Mucosa of rectum (tissue), 2 donors: ENCODE data around the gene LYVE1.
"Not testable (repeated sequence)": the region's sequence is repeated elsewhere in the genome, so short reads cannot be mapped to it uniquely, and the experiment has no call there.

Experiments used
- H3K27ac ChIP-seq, 2 donors: one replicate each; pipeline ENCODE4 v1.7.0; 2013; ENCODE audit warnings: inconsistent platforms in 2 of 2, low read depth in 2 of 2, low read length in 2 of 2
- H3K27me3 ChIP-seq, 2 donors: one replicate each; pipeline ENCODE4 v1.7.0; 2013; ENCODE audit warnings: low read length in 2 of 2; ENCODE audit not compliant: control insufficient read depth in 2 of 2, insufficient read depth in 2 of 2
- H3K36me3 ChIP-seq, 2 donors: one replicate each; pipeline ENCODE4 v1.7.0; 2013; ENCODE audit warnings: low read length in 2 of 2; ENCODE audit not compliant: control insufficient read depth in 2 of 2, insufficient read depth in 2 of 2
- H3K4me1 ChIP-seq, 2 donors: one replicate each; pipeline ENCODE4 v1.7.0; 2013; ENCODE audit warnings: low read length in 2 of 2, mild to moderate bottlenecking in 1 of 2; ENCODE audit not compliant: control insufficient read depth in 2 of 2, insufficient read depth in 2 of 2
- H3K4me3 ChIP-seq, 2 donors: one replicate each; pipeline ENCODE4 v1.7.0; 2013; ENCODE audit warnings: low read length in 2 of 2
- H3K9ac ChIP-seq, 2 donors: one replicate each; pipeline ENCODE4 v1.7.0; 2013; ENCODE audit warnings: low read length in 2 of 2, low read depth in 1 of 2, mild to moderate bottlenecking in 1 of 2
- H3K9me3 ChIP-seq, 2 donors: one replicate each; pipeline ENCODE4 v1.7.0; 2013; ENCODE audit warnings: low read length in 2 of 2; ENCODE audit not compliant: control insufficient read depth in 2 of 2
- donor health status: healthy.
- donor health status: Normal muscosa, but diverticular disease.

Gene LYVE1

DNA sequence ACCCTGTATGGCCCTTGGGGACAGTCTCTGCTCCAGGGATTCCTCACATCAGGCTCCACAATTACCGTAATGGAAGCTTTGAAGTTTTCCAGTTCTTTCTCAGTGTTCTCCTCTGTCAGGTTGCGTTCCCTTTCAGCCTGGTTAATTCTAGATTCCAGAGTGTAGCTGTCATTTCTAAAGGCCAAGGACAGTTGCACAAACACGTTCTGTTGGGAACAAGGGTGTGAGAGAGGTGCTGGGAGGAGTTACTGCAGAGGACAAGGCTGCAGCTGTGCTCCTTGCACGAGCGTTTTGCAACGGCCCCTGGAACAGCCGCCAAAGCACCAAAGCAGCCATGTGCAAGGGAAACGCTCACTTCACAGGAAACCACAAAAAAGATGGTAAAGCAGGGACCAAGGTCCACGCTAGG is 35.9 kb upstream of the LYVE1 start:
- H3K27me3 ChIP-seq, result no peaks in the 10 kb centered on the region
- peaks cover 4 to 7% of the 10 kb centered on the region in 2 donors for H3K4me1 ChIP-seq
- no peak overlapping the region for H3K4me3 ChIP-seq
- H3K9me3 ChIP-seq, result no peaks in the 10 kb centered on the region
- peak overlapping the region; percentile 50 to 79 for H3K27ac ChIP-seq
- H3K9ac ChIP-seq, result no peak overlapping the region
- no peaks in the 10 kb centered on the region for H3K36me3 ChIP-seq

DNA sequence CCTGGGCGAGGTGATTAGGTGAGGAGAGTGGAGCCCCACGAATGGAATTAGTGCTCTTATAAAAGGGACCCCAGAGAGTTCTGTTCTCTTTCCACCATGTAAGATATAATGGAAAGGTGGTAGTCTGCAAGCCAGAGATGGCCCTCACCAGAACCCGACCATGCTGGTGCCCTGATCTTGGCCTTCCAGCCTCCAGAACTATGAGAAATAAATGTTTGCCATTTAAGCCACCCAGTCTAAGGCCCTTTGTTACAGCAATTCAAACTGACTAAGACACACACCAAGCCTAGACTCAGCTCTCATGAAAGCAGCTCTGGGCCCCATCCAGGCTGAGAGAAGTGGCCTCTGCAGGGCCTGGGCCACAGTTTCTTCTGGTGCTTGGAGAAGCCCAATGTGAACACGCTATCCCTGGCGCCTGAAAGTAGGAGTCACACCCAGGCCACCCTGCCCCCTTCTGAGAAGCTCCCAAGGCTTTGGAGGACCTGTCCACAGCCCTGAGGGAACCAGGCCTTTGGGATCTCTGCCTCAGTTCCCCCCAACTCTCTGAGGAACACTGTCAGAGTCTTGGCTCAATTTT is 35.3 kb upstream of the LYVE1 start:
- no peaks in the 10 kb centered on the region for H3K9me3 ChIP-seq
- H3K4me3 ChIP-seq, result no peak overlapping the region
- peaks cover 4 to 7% of the 10 kb centered on the region in 2 donors for H3K4me1 ChIP-seq
- H3K27ac ChIP-seq, result peak overlapping the region; percentile 50 to 79
- H3K36me3 ChIP-seq, result no peaks in the 10 kb centered on the region
- H3K27me3 ChIP-seq, result no peaks in the 10 kb centered on the region
- no peak overlapping the region for H3K9ac ChIP-seq

DNA sequence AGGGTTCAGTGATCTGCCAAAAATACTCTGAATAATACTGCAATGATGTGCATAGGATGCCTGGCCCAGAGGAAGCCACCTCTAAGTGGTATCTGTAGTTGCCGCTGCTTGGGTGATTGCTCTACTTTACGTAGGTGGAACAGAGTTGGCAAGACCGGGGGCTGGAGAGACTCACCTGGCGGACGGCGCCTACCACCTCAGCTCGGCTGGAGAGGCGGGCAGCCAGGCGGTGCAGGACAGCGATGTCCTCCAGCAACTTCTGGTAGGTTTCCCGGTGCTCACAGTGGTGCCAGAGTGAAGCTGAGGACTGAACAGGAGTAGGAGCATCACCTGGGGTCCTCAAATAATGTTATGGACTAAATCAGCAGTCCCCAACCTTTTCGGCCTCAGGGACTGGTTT is 34.5 kb upstream of the LYVE1 start:
- no peak overlapping the region for H3K9ac ChIP-seq
- no peaks in the 10 kb centered on the region for H3K9me3 ChIP-seq
- peaks cover 4 to 7% of the 10 kb centered on the region in 2 donors for H3K4me1 ChIP-seq
- no peak overlapping the region for H3K4me3 ChIP-seq
- no peaks in the 10 kb centered on the region for H3K27me3 ChIP-seq
- H3K27ac ChIP-seq, result no peak overlapping the region
- H3K36me3 ChIP-seq, result no peaks in the 10 kb centered on the region

DNA sequence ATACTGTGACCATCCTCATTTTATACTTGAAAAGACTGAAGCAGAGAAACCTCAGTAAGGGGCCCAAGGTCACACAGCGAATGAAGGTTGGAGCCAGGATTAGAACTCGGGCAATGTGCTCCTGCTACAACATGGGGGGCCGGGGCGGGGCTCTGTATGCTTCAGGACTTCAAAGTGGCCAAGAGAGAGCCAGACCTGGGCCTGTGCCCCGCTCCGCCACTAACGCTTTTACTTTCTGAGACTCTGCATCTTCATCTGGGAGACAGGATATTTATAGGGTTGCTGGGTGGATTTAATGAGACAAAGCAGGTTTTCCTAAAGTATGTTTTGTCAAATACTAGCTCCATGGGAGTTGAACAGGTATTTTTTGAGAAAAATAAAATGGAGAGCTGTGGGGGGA is 33.9 kb upstream of the LYVE1 start:
- Histone ChIP-seq H3K4me3 (no peak overlapping the region), H3K9me3 (no peaks in the 10 kb centered on the region), H3K27me3 (no peaks in the 10 kb centered on the region), H3K27ac (no peak overlapping the region), H3K36me3 (no peaks in the 10 kb centered on the region), H3K4me1 (peaks cover 4 to 7% of the 10 kb centered on the region in 2 donors), H3K9ac (no peak overlapping the region)

DNA sequence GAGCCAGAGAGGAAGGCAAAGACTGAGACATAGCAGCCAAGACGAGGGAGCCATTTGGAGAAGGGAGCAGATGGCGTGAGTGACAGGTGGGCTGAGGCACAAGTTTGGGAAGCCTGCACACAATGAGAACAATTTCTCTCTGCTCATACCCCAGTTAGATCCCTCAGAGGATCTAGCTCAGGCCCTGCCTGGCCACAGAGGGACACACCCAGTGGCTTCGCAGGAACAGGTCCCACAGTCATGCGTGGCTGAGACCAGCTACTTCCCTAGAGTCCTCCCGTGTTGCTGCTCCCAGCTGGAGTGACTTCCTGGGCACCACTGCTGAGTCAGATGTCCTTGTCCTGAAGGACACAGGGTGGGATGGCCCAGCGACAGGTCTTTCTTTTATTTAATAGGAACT is 33.4 kb upstream of the LYVE1 start:
- H3K4me1 ChIP-seq, result peaks cover 4 to 7% of the 10 kb centered on the region in 2 donors
- H3K27ac ChIP-seq, result no peak overlapping the region

DNA sequence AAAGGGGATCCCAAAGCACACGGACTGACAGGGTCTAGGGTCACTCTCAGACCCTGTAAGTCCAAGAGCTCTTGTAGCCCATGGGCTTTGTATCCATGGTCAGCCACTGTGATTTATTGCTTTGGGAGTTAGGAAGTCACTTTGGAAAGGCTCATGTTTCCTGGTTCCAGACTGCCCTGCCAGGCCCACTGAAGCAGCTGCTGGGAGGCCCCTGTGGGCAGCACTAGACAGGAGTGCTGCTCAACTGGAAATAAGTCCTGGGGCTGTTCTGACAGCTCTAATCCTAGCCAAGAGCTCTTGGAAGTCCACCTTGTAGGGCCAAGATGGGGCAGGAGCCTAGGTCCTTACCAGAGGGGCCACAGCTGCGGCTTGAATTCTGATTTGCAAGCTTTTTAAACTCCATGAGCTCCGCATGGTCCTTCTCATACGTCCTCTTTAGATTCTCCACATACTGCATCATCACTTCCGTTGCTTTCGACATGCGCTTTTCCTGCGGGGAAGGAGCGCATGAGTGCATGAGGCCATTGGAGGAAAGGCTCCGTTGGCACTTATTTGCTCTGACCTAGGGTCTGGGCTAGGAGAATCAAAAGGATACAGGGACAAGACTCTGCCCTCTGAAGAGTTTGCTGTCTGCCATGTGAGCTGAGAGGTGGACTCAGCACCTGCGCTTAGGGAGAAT is 32.2 kb upstream of the LYVE1 start:
- Histone ChIP-seq H3K9ac (no peak overlapping the region), H3K4me1 (peaks cover 4 to 7% of the 10 kb centered on the region in 2 donors), H3K4me3 (no peak overlapping the region), H3K27ac (peak overlapping the region in 1 of 2 donors; percentile 28), H3K27me3 (no peaks in the 10 kb centered on the region), H3K36me3 (no peaks in the 10 kb centered on the region), H3K9me3 (no peaks in the 10 kb centered on the region)

More for the DNA sequence above, 33.4 kb upstream of the LYVE1 start:
- H3K9ac ChIP-seq, result no peak overlapping the region
- no peaks in the 10 kb centered on the region for H3K36me3 ChIP-seq
- H3K9me3 ChIP-seq, result no peaks in the 10 kb centered on the region
- no peaks in the 10 kb centered on the region for H3K27me3 ChIP-seq
- H3K4me3 ChIP-seq, result no peak overlapping the region

DNA sequence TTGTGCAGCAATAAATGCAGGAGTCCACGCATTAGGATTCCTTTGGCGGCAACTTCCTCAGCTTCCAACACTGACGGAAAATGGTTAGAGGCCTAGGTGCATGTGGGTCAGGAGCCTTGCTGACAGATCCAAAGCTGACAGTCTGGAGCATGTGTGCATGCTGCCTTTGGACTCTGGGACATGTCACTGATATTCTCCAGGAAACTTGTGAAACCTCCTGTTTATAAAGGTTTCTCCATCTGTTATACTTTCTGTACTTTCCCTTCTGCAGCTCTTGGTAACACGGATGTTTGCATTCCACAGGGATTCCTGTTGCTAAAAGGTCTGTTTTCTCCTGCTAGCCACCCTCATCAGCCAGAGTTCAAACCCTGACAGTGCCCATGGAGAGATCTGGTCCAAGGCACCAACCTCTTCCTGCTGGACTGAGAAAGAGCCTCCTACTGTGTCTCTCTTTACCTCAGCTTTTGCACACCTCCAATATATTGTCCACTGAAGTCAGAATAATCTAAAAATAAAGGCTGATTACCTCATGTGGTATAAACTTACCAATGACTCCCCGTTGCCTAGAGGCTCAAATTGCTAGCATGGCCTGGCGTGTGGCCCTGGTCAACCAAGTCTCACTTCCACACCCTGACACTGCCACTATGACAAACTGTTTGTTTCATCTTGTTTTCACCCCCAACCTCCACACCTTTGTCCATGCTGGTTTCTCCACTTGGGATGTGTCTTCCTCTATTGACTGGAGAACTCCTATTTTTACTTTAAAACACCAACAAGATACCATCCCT is 31.1 kb upstream of the LYVE1 start:
- Histone ChIP-seq H3K4me3 (no peak overlapping the region), H3K9ac (no peak overlapping the region), H3K36me3 (no peaks in the 10 kb centered on the region), H3K4me1 (peaks cover 4 to 7% of the 10 kb centered on the region in 2 donors), H3K27ac (peak overlapping the region in 1 of 2 donors; percentile 47), H3K27me3 (no peaks in the 10 kb centered on the region), H3K9me3 (no peaks in the 10 kb centered on the region)

DNA sequence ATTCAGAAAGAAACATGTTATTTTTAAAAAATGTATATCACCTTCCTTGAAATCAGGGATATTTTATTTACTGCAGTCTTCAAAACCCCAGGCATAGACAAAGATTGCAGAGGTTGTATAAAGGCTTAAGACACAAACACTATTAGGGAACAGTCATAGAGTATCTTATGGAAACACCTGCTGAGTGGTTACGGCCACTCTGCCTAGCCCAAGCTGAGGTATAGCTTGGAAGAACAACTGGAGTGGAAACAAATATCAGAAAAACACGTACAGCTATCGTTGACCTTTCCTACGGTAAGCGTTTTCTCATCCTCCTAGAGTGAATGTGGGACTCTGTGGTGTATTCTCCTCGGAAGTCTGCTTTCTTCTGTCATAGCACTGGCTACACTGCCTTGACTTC is 30.4 kb upstream of the LYVE1 start:
- Histone ChIP-seq H3K9me3 (no peaks in the 10 kb centered on the region), H3K36me3 (no peaks in the 10 kb centered on the region), H3K27me3 (no peaks in the 10 kb centered on the region), H3K4me1 (peaks cover 0 to 1% of the 10 kb centered on the region in 2 donors), H3K4me3 (no peak overlapping the region), H3K9ac (no peak overlapping the region), H3K27ac (no peak overlapping the region)

DNA sequence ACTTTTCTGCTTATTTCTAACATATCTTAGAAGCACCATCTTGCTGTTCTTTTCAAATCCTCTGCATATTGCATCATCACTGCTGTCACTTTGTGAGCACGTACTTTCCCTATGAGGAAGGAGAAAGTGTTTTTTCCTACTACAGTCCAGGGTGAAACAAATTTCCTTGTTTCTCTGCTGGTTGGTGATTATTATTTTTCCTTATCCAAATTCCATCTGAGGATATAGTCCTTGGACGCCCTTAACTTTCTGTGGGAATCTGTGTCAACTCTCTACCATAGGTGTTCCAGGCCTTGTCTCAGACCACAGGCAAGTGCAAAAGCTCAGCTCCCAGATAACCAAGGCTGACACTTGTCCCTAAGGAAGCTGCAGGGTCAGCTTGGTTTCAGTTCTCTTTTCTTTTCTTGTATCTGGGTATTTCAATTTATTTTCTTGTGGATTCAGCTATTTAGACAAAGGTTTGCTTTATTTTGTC is 29.4 kb upstream of the LYVE1 start:
- no peak overlapping the region for H3K4me3 ChIP-seq
- no peaks in the 10 kb centered on the region for H3K9me3 ChIP-seq
- H3K27me3 ChIP-seq, result no peaks in the 10 kb centered on the region
- no peaks in the 10 kb centered on the region for H3K4me1 ChIP-seq
- no peak overlapping the region for H3K9ac ChIP-seq
- H3K36me3 ChIP-seq, result no peaks in the 10 kb centered on the region
- no peak overlapping the region for H3K27ac ChIP-seq

DNA sequence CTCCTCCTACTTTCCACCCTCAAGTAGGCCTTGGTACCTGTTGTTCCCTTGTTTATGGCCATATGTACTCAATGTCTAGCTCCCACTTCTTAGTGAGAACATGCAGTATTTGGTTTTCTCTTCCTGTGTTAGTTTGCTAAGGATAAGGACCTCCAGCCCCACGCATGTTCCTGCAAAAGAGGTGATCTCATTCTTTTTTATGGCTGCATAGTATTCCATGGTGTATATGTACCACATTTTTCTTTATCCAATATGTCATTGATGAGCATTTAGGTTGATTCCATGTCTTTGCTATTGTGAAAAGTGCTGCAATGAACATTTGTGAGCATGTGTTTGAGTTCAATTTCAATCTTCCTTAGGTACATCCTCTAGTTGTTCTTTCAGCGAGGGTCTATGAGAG is 27.4 kb upstream of the LYVE1 start:
- H3K36me3 ChIP-seq, H3K9me3 ChIP-seq, H3K27ac ChIP-seq, H3K27me3 ChIP-seq, H3K4me3 ChIP-seq, H3K9ac ChIP-seq, H3K4me1 ChIP-seq: not testable (repeated sequence)
